Aorta (tissue), 5 donors: ENCODE measurements around the gene C17orf75. TPM values are rescaled to one million over a fixed set of nuclear protein-coding genes. Genes with fewer than 3 reads are reported as not detected.
"Not testable (repeated sequence)": the region's sequence is repeated elsewhere in the genome, so short reads cannot be mapped to it uniquely, and the experiment has no call there.

ENCODE experiments used
- ATAC-seq: fragments of 200-7000 bp; cut with Tn5 transposase; one replicate; pipeline ENCODE4 v1.9.1; 2022; ENCODE audit warnings: moderate library complexity; ENCODE audit not compliant: low FRiP score
- DNase-seq, 2 donors: peaks; one replicate each; pipeline ENCODE4 v3.0.0-alpha.2; 2020
- H3K27ac ChIP-seq, 2 donors: one replicate each; pipeline ENCODE4 v1.5.1; 2013; ENCODE audit warnings: low read length in 2 of 2, mild to moderate bottlenecking in 2 of 2, moderate library complexity in 2 of 2, control low read depth in 1 of 2, inconsistent platforms in 1 of 2, low read depth in 1 of 2
- H3K27me3 ChIP-seq, 2 donors: one replicate each; pipeline ENCODE4 v1.6.1; 2013; ENCODE audit warnings: control low read depth in 1 of 2, low read length in 1 of 2, mild to moderate bottlenecking in 1 of 2, moderate library complexity in 1 of 2; ENCODE audit not compliant: insufficient read depth in 2 of 2, control insufficient read depth in 1 of 2
- H3K36me3 ChIP-seq, 2 donors: one replicate each; pipeline ENCODE4 v1.6.1; 2013; ENCODE audit warnings: control low read depth in 1 of 2, low read length in 1 of 2, mild to moderate bottlenecking in 1 of 2; ENCODE audit not compliant: insufficient read depth in 2 of 2, control insufficient read depth in 1 of 2
- H3K4me1 ChIP-seq, 2 donors: one replicate each; pipeline ENCODE4 v1.6.1; 2013; ENCODE audit warnings: low read length in 2 of 2, control low read depth in 1 of 2, mild to moderate bottlenecking in 1 of 2, moderate library complexity in 1 of 2; ENCODE audit not compliant: insufficient read depth in 2 of 2, control insufficient read depth in 1 of 2
- H3K4me3 ChIP-seq, 2 donors: one replicate each; pipeline ENCODE4 v1.5.1; 2013; ENCODE audit warnings: low read length in 2 of 2, control low read depth in 1 of 2, mild to moderate bottlenecking in 1 of 2
- H3K9me3 ChIP-seq: one replicate; pipeline ENCODE4 v1.6.1; 2013; ENCODE audit warnings: mild to moderate bottlenecking, low read length; ENCODE audit not compliant: control insufficient read depth
- WGBS, 2 donors: extraction: QIAGEN DNeasy Blood & Tissue Kit; methylation state at CpG; one replicate each; pipeline ENCODE4 v1.1.7; 2013; 5-methylcytosine and 5-hydroxymethylcytosine counted together
- intact Hi-C, 2 donors: fragments of 100-400 bp; cut with DNase I; formaldehyde crosslinking; loops; one replicate each; pipeline versions ENCODE4 v1.14.2 to v1.15.0; 2022
- long read RNA-seq, 2 donors: library from polyadenylated mRNA; unstranded; transcript quantifications; one replicate each; pipeline ENCODE4 v2.0.0, GENCODE V29; 2020 to 2021
- polyA plus RNA-seq, 2 donors: library from polyadenylated mRNA; stranded (reverse); fragments of 200-250 nt; gene quantifications; one replicate each; pipeline ENCODE4 v1.2.3, GENCODE V29; 2013
- total RNA-seq, 2 donors: library from RNA; stranded (reverse); fragmentation: NEBNext Ultra II Directional; extraction: Animal tissue kit (Norgen Biotek cat#: 25700); gene quantifications; one replicate each; pipeline ENCODE4 v1.2.1, GENCODE V29; 2021
- donor health status: healthy with polysubstance abuse.
- donor health status: Bipolar disorder and iron deficiency.
- donor health status: DM: no; HTN: no; CAD: no.
- donor health status: DM: no; HTN: no; CAD: no.
- donor health status: DM: yes; HTN: yes; CAD: no.

Gene C17orf75, protein sequence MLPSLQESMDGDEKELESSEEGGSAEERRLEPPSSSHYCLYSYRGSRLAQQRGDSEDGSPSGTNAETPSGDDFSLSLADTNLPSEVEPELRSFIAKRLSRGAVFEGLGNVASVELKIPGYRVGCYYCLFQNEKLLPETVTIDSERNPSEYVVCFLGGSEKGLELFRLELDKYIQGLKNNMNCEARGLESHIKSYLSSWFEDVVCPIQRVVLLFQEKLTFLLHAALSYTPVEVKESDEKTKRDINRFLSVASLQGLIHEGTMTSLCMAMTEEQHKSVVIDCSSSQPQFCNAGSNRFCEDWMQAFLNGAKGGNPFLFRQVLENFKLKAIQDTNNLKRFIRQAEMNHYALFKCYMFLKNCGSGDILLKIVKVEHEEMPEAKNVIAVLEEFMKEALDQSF
- total RNA-seq, result 10 to 100 TPM; 10.9 to 16.2 TPM
- 10 to 100 TPM in 1 of 2 donors, 1 to 10 TPM in 1; 9.1 to 11.7 TPM for polyA plus RNA-seq
- long read RNA-seq, donor 1, transcript C17orf75-202 (10 exons, 1,642 nt), result major isoform, 22 of 31 reads
- long read RNA-seq, donor 1, partial matches to known transcripts, result 0 of 31 reads
- long read RNA-seq, donor 1, other reads (novel, unspliced or antisense), result 9 of 31 reads
- long read RNA-seq, donor 2, partial matches to known transcripts, result 0 of 3 reads
- long read RNA-seq, donor 2, other reads (novel, unspliced or antisense), result 2 of 3 reads

DNA sequence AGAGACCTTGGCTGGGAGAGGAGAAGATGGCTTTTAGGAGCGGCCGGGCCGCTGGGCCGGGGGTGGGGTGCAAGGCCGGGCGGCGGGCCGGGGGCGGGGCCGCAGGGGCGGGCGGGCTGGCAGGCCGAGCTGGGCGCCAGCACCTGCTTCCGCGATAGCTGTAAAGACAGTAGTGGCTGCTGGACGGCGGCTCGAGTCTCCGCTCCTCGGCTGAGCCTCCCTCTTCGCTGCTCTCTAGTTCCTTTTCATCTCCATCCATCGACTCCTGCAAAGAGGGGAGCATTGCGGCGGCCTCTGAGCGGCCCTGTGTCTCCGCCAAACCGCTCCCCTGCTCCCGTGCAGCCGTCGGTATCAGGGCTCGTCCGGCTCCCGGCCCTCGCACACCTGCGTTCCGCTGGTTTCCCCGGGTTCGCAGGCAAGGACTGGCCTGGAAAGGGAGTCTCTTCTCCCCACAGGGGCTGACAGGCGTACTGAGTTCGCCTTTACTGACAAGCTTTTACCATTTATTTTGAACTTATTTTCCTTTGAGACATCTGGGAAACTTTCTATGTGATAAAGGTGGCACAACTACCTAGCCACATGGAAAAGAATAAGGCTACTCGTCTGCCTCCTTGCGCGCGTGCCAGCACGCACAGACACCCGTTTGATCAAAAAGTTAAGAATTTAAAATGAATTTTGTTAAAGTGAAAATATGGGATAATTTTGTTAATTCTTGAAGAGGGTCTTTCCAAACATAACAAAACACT, at the start of gene C17orf75:
TSS of gene C17orf75 (minus strand) at position 317 of the 746 bp plus-strand sequence. CDS start at position 283, 34 bp downstream.
- intact Hi-C loops, result no loop called here
- H3K9me3 ChIP-seq, result no peaks in the 10 kb centered on the region
- H3K4me1 ChIP-seq, result peaks cover 0 to 6% of the 10 kb centered on the region in 2 donors
- DNase-seq (peak; percentile 82 to 92), ATAC-seq (peak; percentile 92)
- WGBS, 2 donors, result 4 to 6% methylated on average over 36 to 47 of the region's 47 CpGs
- H3K27me3 ChIP-seq, result no peaks in the 10 kb centered on the region
- peak within 1 kb of the TSS; percentile 70 to 92 for H3K27ac ChIP-seq
- H3K4me3 ChIP-seq, result peak within 1 kb of the TSS; percentile 57 to 64
- H3K36me3 ChIP-seq, result peaks cover 0 to 2% of the 10 kb centered on the region in 2 donors

DNA sequence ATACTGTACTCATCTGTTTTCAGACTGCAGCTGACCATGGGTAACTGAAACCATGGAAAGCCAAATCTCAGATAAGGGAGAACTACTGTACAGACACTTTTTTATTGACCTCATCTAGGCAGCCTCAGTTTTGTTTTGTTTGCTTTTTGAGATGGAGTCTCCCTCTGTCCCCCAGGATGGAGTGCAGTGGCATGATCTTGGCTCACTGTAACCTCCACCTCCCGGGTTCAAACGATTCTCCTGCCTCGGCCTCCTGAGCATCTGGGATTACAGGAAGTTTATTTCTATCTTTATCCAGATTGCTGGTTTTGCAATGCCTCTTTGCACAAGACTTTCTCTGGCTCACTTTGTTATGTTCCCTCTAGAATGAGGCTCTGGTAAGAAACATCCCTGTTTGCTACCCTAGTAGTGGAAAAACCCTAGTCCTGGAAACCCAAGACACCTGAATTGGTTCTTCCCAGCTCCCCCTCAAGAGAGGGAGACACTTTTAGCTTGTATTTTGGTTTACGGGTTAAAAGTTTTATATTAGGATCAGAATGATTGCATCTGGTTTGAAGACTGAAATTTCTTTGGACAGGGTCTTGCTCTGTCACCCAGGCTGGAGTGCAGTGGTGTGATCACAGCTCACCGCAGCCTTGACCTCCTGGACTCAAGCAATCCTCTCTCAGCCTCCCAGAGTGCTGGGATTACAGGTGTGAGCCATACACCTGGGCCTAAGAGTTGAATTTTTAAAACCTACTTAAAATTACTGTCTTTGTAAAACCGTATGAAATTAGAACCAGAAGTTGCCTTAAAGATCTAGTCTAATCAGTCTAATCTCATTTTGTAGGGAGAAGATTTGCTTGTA, 46.9 kb upstream of the C17orf75 start:
- intact Hi-C loops, result no loop called here
- Histone ChIP-seq H3K36me3 (no peaks in the 10 kb centered on the region), H3K9me3 (no peaks in the 10 kb centered on the region), H3K27ac (no peak overlapping the region), H3K27me3 (no peaks in the 10 kb centered on the region), H3K4me1 (no peaks in the 10 kb centered on the region), H3K4me3 (no peak overlapping the region)
- DNase-seq (no peak), ATAC-seq (no peak)
- WGBS, 2 donors, result 92 to 96% methylated on average over 6 of the region's 6 CpGs

DNA sequence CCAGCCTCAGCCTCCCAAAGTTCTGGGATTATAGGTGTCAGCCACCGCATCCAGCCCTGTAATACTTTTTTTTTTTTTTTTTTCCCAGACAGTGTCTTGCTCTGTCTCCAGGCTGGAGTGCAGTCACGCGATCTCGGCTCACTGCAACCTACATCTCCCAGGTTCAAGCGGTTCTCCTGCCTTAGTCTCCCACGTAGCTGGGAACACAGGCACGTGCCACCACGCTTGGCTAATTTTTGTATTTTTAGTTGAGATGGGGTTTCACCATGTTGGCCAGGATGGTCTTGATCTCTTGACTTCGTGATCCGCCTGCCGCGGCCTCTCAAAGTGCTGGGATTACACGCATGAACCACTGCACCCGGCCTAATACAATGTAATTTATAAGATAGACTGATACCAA, 46.2 kb upstream of the C17orf75 start:
- ATAC-seq, H3K4me3 ChIP-seq, H3K27ac ChIP-seq, H3K4me1 ChIP-seq, H3K9me3 ChIP-seq, DNase-seq, H3K36me3 ChIP-seq, H3K27me3 ChIP-seq, intact Hi-C loops: not testable (repeated sequence)
- WGBS, 2 donors, result 98% methylated on average over 14 of the region's 14 CpGs

DNA sequence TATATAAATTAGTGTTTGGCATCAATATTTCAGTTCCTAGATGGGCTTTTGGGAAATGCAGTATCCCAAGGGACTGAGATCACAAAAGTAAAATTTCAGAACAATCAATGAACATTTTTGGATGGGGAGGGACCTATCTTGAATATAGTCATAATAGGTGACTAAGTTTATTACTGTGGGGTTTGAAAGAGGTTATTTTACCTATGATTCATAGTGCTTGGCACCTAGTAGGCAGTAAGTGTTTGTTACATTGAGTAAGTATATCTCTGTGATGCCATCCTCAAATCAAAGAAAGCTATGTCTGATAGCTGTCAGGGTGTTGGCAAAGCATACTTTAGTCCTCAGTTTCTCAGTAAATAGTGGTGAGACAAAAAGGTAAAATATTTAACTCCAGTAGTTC, 44.9 kb upstream of the C17orf75 start:
- no peaks in the 10 kb centered on the region for H3K36me3 ChIP-seq
- intact Hi-C loops, result no loop called here
- ATAC-seq, result no peak

DNA sequence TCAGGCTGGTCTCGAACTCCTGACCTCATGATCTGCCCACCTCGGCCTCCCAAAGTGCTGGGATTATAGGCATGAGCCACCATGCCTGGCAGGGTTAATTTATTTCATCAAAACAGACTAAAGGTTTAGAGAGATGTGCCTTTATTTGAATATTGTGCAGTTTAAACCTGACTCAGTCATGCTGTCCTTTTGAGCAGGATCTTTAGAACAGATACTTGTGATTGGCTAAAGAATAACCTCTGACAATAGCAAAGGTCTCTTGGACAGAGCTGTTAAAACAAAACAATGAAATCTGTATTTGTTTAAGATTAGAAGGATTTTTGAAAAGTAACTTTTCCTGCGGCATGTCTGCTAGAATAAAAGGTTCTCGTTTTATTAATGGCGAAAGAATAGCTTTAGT, 44.0 kb upstream of the C17orf75 start:
- 63 to 65% methylated on average over 5 of the region's 5 CpGs for WGBS, 2 donors
- intact Hi-C loops, result no loop called here

More for the DNA sequence above, 44.9 kb upstream of the C17orf75 start:
- no peaks in the 10 kb centered on the region for H3K4me1 ChIP-seq
- no peak overlapping the region for H3K27ac ChIP-seq
- H3K9me3 ChIP-seq, result no peaks in the 10 kb centered on the region
- no peaks in the 10 kb centered on the region for H3K27me3 ChIP-seq
- no peak for DNase-seq
- H3K4me3 ChIP-seq, result no peak overlapping the region

DNA sequence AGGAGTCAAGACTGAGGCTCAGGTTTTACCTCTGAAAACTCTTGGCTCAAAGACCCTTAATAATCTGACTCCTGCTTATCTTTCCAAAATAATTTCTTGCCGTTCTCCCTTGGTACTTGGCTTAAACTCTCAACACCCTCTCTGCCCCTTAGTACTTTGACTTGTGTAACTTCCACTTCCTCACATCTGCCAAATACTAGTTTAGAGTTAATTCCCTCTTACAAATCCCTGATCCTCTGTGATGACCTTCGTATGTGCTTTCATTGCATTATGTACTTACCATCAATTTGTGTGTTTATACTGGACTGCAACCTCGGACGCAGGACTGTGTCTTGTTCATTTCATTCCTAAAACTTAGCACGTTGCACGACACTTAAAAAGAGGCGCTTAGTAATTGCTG, 43.1 kb upstream of the C17orf75 start:
- WGBS, 2 donors, result 66% methylated on average over 7 of the region's 7 CpGs
- no peak overlapping the region for H3K4me3 ChIP-seq
- H3K27me3 ChIP-seq, result no peaks in the 10 kb centered on the region
- ATAC-seq (no peak), DNase-seq (no peak)
- no peaks in the 10 kb centered on the region for H3K9me3 ChIP-seq
- intact Hi-C loops, result no loop called here
- H3K36me3 ChIP-seq, result no peaks in the 10 kb centered on the region
- H3K27ac ChIP-seq, result no peak overlapping the region
- H3K4me1 ChIP-seq, result no peaks in the 10 kb centered on the region

More for the DNA sequence above, 44.0 kb upstream of the C17orf75 start:
- Histone ChIP-seq H3K4me3 (no peak overlapping the region), H3K36me3 (no peaks in the 10 kb centered on the region), H3K27ac (no peak overlapping the region), H3K9me3 (no peaks in the 10 kb centered on the region), H3K27me3 (no peaks in the 10 kb centered on the region), H3K4me1 (no peaks in the 10 kb centered on the region)
- no peak for ATAC-seq
- DNase-seq, result no peak

DNA sequence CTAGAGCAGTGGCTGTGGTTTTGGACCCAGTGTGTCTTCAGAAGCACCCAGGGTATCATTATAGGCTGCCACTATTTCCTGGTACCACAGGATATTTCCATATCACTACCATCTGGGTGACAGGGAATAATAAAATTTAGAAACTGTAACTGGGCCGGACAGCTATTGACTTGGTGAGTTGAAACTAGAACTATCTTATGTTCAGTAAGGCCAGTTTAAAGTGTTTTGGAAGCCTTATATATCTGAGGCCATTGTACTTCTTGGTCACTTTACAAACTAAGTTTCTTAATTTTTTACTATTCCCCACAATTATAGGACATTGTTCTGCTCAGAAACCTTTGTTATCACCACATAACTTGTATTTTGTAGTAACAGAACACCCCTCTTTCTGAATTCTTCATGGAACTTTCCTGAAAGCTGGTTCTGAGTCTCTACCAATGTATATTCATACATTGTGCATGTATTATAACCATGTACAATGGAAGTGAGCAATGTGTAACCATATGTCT, 42.0 kb upstream of the C17orf75 start:
- ATAC-seq (no peak), DNase-seq (no peak)
- no peaks in the 10 kb centered on the region for H3K9me3 ChIP-seq
- intact Hi-C loops, result no loop called here
- H3K36me3 ChIP-seq, result no peaks in the 10 kb centered on the region
- no peak overlapping the region for H3K27ac ChIP-seq
- WGBS, 2 donors, result 92 to 93% methylated on average over 1 of the region's 1 CpG
- H3K27me3 ChIP-seq, result no peaks in the 10 kb centered on the region
- H3K4me1 ChIP-seq, result no peaks in the 10 kb centered on the region
- no peak overlapping the region for H3K4me3 ChIP-seq
